ENCODE measurements around the gene PTPRJ. TPM values are rescaled to one million over a fixed set of nuclear protein-coding genes. Genes with fewer than 3 reads are reported as not detected.

PTPRJ gene
- total and polyA plus RNA-seq, 9 of the 15 experiments (the other 6 are each of a cell fraction or from before 2014, with no cell fraction given) = 0.56 to 10.7 (median 4.8) TPM

GRCh38 chr11:48078689-48079088 lies 98.3 kb downstream of the PTPRJ start:
- Histone ChIP-seq H3K27me3 (ENCODE audit: control insufficient read depth in 2 of 2, insufficient read depth in 2 of 2, low read length in 2 of 2) (no peaks in the 10 kb centered on the region), H3K36me3 (ENCODE audit: control insufficient read depth, insufficient read depth, low read length) (no peaks in the 10 kb centered on the region; the same call in 2 of the 3 replicates), H3K4me2 (ENCODE audit: insufficient read depth, low read length) (no peak overlapping the region), H3K27ac (ENCODE audit: extremely low read depth, low read depth, low read length) (no peak overlapping the region), H4K20me1 (replicated peaks; ENCODE audit: control insufficient read depth, insufficient read depth, low read length) (no peaks in the 10 kb centered on the region), H3K9me1 (ENCODE audit: control insufficient read depth, insufficient read depth, low read length) (no peaks in the 10 kb centered on the region), H3K79me2 (ENCODE audit: control insufficient read depth, insufficient read depth, low read length) (no peaks in the 10 kb centered on the region), H3K9ac (ENCODE audit: insufficient read depth in 1 of 2, low read depth in 2 of 2, low read length in 2 of 2) (no peak overlapping the region), H2AFZ (ENCODE audit: low read depth, low read length) (no peak overlapping the region), H3K4me3 (no peak overlapping the region), H3K9me3 (replicated peaks; ENCODE audit: control insufficient read depth, insufficient read depth, low read depth, low read length) (no peaks in the 10 kb centered on the region), H3K4me1 (replicated peaks in 1 of 2; ENCODE audit: control insufficient read depth in 2 of 2, insufficient read depth in 2 of 2, low read length in 2 of 2) (no peaks in the 10 kb centered on the region; a peak in 2 of 5 replicates)
- DNase-seq (ENCODE audit: extremely low read depth in 1 of 4, low spot score in 3 of 4) (no peak), FAIRE-seq (no peak), ATAC-seq (no peak)
- no peak for TF ChIP-seq ZFPM2 (CRISPR knock-in tag; IDR thresholded peaks at IDR 0.05)
- TF ChIP-seq USF1 (CRISPR knock-in tag; IDR thresholded peaks at IDR 0.05) = no peak
- TF ChIP-seq PHF21A (IDR thresholded peaks at IDR 0.05; ENCODE audit: borderline replicate concordance, low read depth) = no peak
- TF ChIP-seq ZNF589 (CRISPR knock-in tag; IDR thresholded peaks at IDR 0.05; ENCODE audit: low read depth) = no peak
- no peak for TF ChIP-seq SOX6 (IDR thresholded peaks at IDR 0.05)
- TF ChIP-seq PCBP2 (IDR thresholded peaks at IDR 0.05; ENCODE audit: low read depth, low read length, poor library complexity, severe bottlenecking) = no peak
- no peak for TF ChIP-seq KAT2B (IDR thresholded peaks at IDR 0.05; ENCODE audit: low read depth, low read length)
- no peak for TF ChIP-seq ZBTB17 (CRISPR knock-in tag; IDR thresholded peaks at IDR 0.05)
- TF ChIP-seq USF2 (CRISPR knock-in tag; IDR thresholded peaks at IDR 0.05) = no peak
- no peak for TF ChIP-seq FOXJ3 (CRISPR knock-in tag; IDR thresholded peaks at IDR 0.05)
- TF ChIP-seq MEF2A (IDR thresholded peaks at IDR 0.05; ENCODE audit: control insufficient read depth, low read depth, low read length) = no peak
- TF ChIP-seq, protein P1, sequence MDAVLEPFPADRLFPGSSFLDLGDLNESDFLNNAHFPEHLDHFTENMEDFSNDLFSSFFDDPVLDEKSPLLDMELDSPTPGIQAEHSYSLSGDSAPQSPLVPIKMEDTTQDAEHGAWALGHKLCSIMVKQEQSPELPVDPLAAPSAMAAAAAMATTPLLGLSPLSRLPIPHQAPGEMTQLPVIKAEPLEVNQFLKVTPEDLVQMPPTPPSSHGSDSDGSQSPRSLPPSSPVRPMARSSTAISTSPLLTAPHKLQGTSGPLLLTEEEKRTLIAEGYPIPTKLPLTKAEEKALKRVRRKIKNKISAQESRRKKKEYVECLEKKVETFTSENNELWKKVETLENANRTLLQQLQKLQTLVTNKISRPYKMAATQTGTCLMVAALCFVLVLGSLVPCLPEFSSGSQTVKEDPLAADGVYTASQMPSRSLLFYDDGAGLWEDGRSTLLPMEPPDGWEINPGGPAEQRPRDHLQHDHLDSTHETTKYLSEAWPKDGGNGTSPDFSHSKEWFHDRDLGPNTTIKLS (IDR thresholded peaks at IDR 0.05; ENCODE audit: borderline replicate concordance, low read depth) = no peak
- TF ChIP-seq ERF (CRISPR knock-in tag; IDR thresholded peaks at IDR 0.05) = no peak
- TF ChIP-seq HDAC2 (IDR thresholded peaks at IDR 0.05) = no peak
- no peak for TF ChIP-seq ZNF507 (tag; conservative IDR thresholded peaks at IDR 0.05)
- 75% methylated on average over 1 of the region's 1 CpG for WGBS (ENCODE audit: insufficient coverage, low coverage, missing lambda C conversion rate)
- ChIA-PET POLR2A (interaction anchor here (0.7 to 1.3 kb wide), 4 partner anchors 10 to 45 kb away, joined by 3 to 5 read pairs (median 4); no protein-coding TSS in a partner anchor), CTCF (ENCODE audit: low intra/inter-chr PET ratio) (interaction anchor here (0.7 kb wide), 1 partner anchor 14 kb away, joined by 4 read pairs; no protein-coding TSS in a partner anchor)
- no TSS peak for BruUV-seq (replicated peaks)
- in situ Hi-C loops (cut with MboI) (no loop called here), intact Hi-C loops (cut with micrococcal nuclease) (no loop called here)

Measured in K562 (cell line).